ENCODE data around the gene VWA7.

- TF ChIP-seq YY1 (IDR thresholded peaks at IDR 0.05; ENCODE audit: insufficient read depth, insufficient read length) (no peak), ZNF274 (IDR thresholded peaks at IDR 0.05; ENCODE audit: low read depth, low read length) (no peak), SUZ12 (IDR thresholded peaks at IDR 0.05; ENCODE audit: extremely low read depth, insufficient read depth, insufficient read length) (no peak)
Observed at GRCh38 chr6:31797588-31797987, 20.5 kb upstream of the VWA7 start.
